SK-N-SH (cell line): ENCODE results near the gene CNEP1R1. TPM values are rescaled to one million over a fixed set of nuclear protein-coding genes. Genes with fewer than 3 reads are reported as not detected.

Experiments
- CTCF ChIA-PET: fragments of 300-600, 350-600 bp; formaldehyde crosslinking; extraction: SDS; loops from one replicate; lab custom pipeline; 2021; lab: Yijun Ruan, JAX
- POLR2A ChIA-PET: fragments of 350-600 bp; sonication (Branson Sonifier 250); formaldehyde crosslinking; extraction: SDS; loops from one replicate; lab custom pipeline; 2020; ENCODE audit warnings: antibody characterized with exemption, inconsistent platforms; lab: Yijun Ruan, JAX
- DNase-seq: peaks from one replicate; pipeline ENCODE4 v3.0.0; 2012
- H2AFZ ChIP-seq: fragments of 200-600 bp; sonication (generic); 2 replicates; pipeline ENCODE4 v1.8.1; 2016; ENCODE audit warnings: antibody characterized with exemption, mild to moderate bottlenecking, low read depth
- H3F3A ChIP-seq: fragments of 200-600 bp; sonication (generic); replicated peaks from 2 replicates; pipeline ENCODE3; 2016; ENCODE audit warnings: antibody characterized with exemption, mild to moderate bottlenecking; ENCODE audit not compliant: insufficient read depth
- H3K27ac ChIP-seq, 2 experiments: fragments of 200-500 bp in 1 of 2; fragments of 200-600 bp in 1 of 2; sonication (Bioruptor generic) in 1 of 2; sonication (generic), shearing (Covaris generic) in 1 of 2; 2 replicates each; pipeline versions ENCODE4 v1.5.1 to v1.6.1; 2014 to 2016; ENCODE audit warnings: low read depth in 2 of 2, inconsistent platforms in 1 of 2, low read length in 1 of 2, mild to moderate bottlenecking in 1 of 2, mixed read lengths in 1 of 2
- H3K27me3 ChIP-seq: fragments of 200-600 bp; sonication (generic), shearing (Covaris generic); 2 replicates; pipeline ENCODE4 v1.6.1; 2016; ENCODE audit warnings: mixed run types; ENCODE audit not compliant: insufficient read depth
- H3K36me3 ChIP-seq, 2 experiments: fragments of 200-500 bp in 1 of 2; fragments of 200-600 bp in 1 of 2; sonication (Bioruptor generic) in 1 of 2; sonication (generic) in 1 of 2; replicated peaks in 1 of 2; 2 replicates each; pipeline versions ENCODE3 to v1.5.1; 2014 to 2016; ENCODE audit warnings: low read length in 1 of 2, mild to moderate bottlenecking in 1 of 2; ENCODE audit not compliant: insufficient read depth in 2 of 2, control insufficient read depth in 1 of 2
- H3K4me1 ChIP-seq, 2 experiments: fragments of 200-500 bp in 1 of 2; fragments of 200-600 bp in 1 of 2; sonication (Bioruptor generic) in 1 of 2; sonication (generic), shearing (Covaris generic) in 1 of 2; 2 replicates each; pipeline versions ENCODE4 v1.5.1 to v1.6.1; 2014 to 2016; ENCODE audit warnings: low read depth in 1 of 2, low read length in 1 of 2, mixed run types in 1 of 2; ENCODE audit not compliant: insufficient read depth in 2 of 2, control insufficient read depth in 1 of 2
- H3K4me2 ChIP-seq: fragments of 200-600 bp; sonication (generic), shearing (Covaris generic); 2 replicates; pipeline ENCODE4 v1.6.1; 2017; ENCODE audit warnings: mixed run types
- H3K4me3 ChIP-seq, 2 experiments: fragments of 200-500 bp in 1 of 2; fragments of 200-600 bp in 1 of 2; sonication (Bioruptor generic) in 1 of 2; sonication (generic), shearing (Covaris generic) in 1 of 2; 2 replicates each; pipeline versions ENCODE4 v1.5.1 to v1.8.1; 2014 to 2016; ENCODE audit warnings: low read depth in 2 of 2, inconsistent platforms in 1 of 2, low read length in 1 of 2, mild to moderate bottlenecking in 1 of 2, mixed read lengths in 1 of 2, moderate library complexity in 1 of 2
- H3K79me2 ChIP-seq: fragments of 200-600 bp; sonication (generic); 2 replicates; pipeline ENCODE4 v1.8.1; 2017; ENCODE audit warnings: mild to moderate bottlenecking; ENCODE audit not compliant: insufficient read depth
- H3K9ac ChIP-seq: fragments of 200-600 bp; sonication (generic); 2 replicates; pipeline ENCODE4 v1.6.1; 2017; ENCODE audit warnings: mixed run types
- H3K9me2 ChIP-seq: fragments of 200-600 bp; sonication (generic); 2 replicates; pipeline ENCODE4 v1.6.1; 2017; ENCODE audit warnings: mixed run types
- H3K9me3 ChIP-seq: fragments of 200-600 bp; sonication (generic); 2 replicates; pipeline ENCODE4 v1.6.1; 2017; ENCODE audit warnings: mixed run types, mild to moderate bottlenecking, moderate library complexity
- H4K20me1 ChIP-seq: fragments of 200-600 bp; sonication (generic); 2 replicates; pipeline ENCODE4 v1.6.1; 2017; ENCODE audit warnings: mild to moderate bottlenecking, mixed run types; ENCODE audit not compliant: insufficient read depth
- CHD2 ChIP-seq: fragments of 150-350 bp; IDR thresholded peaks from 2 replicates; pipeline ENCODE4 v1.6.1; 2018; ENCODE audit warnings: low read length; ENCODE audit not compliant: partially characterized antibody
- EP300 ChIP-seq, 2 experiments: IDR thresholded peaks; 2 replicates each; pipeline versions ENCODE4 v1.4.0 to v1.6.1; 2012; ENCODE audit warnings: borderline replicate concordance in 1 of 2, low read depth in 1 of 2, low read length in 1 of 2
- GABPA ChIP-seq: IDR thresholded peaks from 2 replicates; pipeline ENCODE4 v1.4.0; 2012; ENCODE audit warnings: low read depth, mild to moderate bottlenecking
- GATA2 ChIP-seq: sonication (generic); formaldehyde crosslinking; IDR thresholded peaks from 2 replicates; pipeline ENCODE4 v1.5.0; 2020; ENCODE audit warnings: mild to moderate bottlenecking, missing genetic modification reagents
- JUND ChIP-seq: IDR thresholded peaks from 2 replicates; pipeline ENCODE4 v1.4.0; 2012
- MEF2A ChIP-seq: IDR thresholded peaks from 2 replicates; pipeline ENCODE4 v1.4.0; 2012; ENCODE audit warnings: low read depth, borderline replicate concordance
- RCOR1 ChIP-seq: fragments of 150-350 bp; IDR thresholded peaks from 2 replicates; pipeline ENCODE4 v1.6.1; 2017; ENCODE audit warnings: antibody characterized with exemption, low read length
- RFX5 ChIP-seq: IDR thresholded peaks from 2 replicates; pipeline ENCODE4 v1.6.1; 2012; ENCODE audit warnings: mild to moderate bottlenecking, improper control_type of control experiment, low read length
- RXRA ChIP-seq: IDR thresholded peaks from 2 replicates; pipeline ENCODE4 v1.4.0; 2012; ENCODE audit warnings: low read depth, mild to moderate bottlenecking, borderline replicate concordance
- SIN3A ChIP-seq: IDR thresholded peaks from 2 replicates; pipeline ENCODE4 v1.6.1; 2012; ENCODE audit warnings: low read depth, mild to moderate bottlenecking, low read length, moderate library complexity, borderline replicate concordance
- TCF12 ChIP-seq: IDR thresholded peaks from 2 replicates; pipeline ENCODE4 v1.4.0; 2012
- TEAD4 ChIP-seq: IDR thresholded peaks from 2 replicates; pipeline ENCODE4 v1.4.0; 2012; ENCODE audit warnings: mild to moderate bottlenecking, borderline replicate concordance; ENCODE audit not compliant: insufficient read depth
- WGBS: methylation state at CpG from one replicate; pipeline ENCODE4 v1.1.6; 2017; ENCODE audit warnings: low lambda C conversion rate; 5-methylcytosine and 5-hydroxymethylcytosine counted together
- polyA plus RNA-seq, 3 experiments: library from polyadenylated mRNA; depleted of rRNA; stranded (reverse); fragments of >200 nt; gene quantifications; 2 replicates each; pipeline ENCODE4 v1.2.3, GENCODE V29; 2012
- TF ChIP-seq, protein P1 (sequence below): fragments of 200-600 bp; sonication (generic); IDR thresholded peaks from 2 replicates; pipeline ENCODE4 v1.6.1; 2017; ENCODE audit warnings: antibody characterized with exemption, mild to moderate bottlenecking, moderate library complexity
- TF ChIP-seq, protein P2 (sequence below): IDR thresholded peaks from 2 replicates; pipeline ENCODE4 v1.6.1; 2012; ENCODE audit warnings: mild to moderate bottlenecking, low read depth, low read length, moderate library complexity
- TF ChIP-seq, protein P3 (sequence below): IDR thresholded peaks from 2 replicates; pipeline ENCODE4; 2012
- TF ChIP-seq, protein P4 (sequence below): IDR thresholded peaks from 2 replicates; pipeline ENCODE4 v1.4.0; 2012; ENCODE audit warnings: low read depth

Gene CNEP1R1
- polyA plus RNA-seq, 1 of the 3 experiments (the other 2 are of a cell fraction): 19.2 TPM

DNA sequence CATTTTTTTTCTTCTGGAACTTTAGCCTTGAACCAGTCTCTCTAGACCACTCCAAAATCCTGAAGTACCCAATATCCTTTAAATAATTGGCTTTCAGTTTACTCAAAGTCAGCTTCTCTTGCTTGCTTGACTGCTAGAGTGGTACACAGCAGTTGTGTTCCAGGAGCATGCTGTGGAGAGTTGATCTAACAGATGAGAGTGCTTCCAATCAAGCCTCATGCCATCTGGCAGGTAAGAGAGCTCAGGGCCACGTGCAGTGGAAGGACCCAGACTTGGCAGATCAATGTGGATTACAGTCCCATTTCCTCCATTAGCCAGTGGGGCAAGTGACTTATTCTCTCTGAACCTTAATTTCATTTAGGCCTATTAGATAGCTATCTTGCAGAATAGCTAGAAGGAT lies 15.7 kb downstream of the CNEP1R1 start:
- H3K79me2 ChIP-seq: no peaks in the 10 kb centered on the region
- no peaks in the 10 kb centered on the region for H3K27me3 ChIP-seq
- H3K27ac ChIP-seq: no peak overlapping the region
- H4K20me1 ChIP-seq: no peaks in the 10 kb centered on the region
- H3K4me3 ChIP-seq: no peak overlapping the region
- no peak overlapping the region for H2AFZ ChIP-seq
- peaks cover 23% of the 10 kb centered on the region for H3F3A ChIP-seq
- DNase-seq: no peak
- POLR2A ChIA-PET: interaction anchor here (1.0 kb wide), 1 partner anchor 16 kb away, joined by 3 read pairs; the partner anchor contains the start of gene CNEP1R1
- H3K4me2 ChIP-seq: no peak overlapping the region
- peaks cover 2 to 14% of the 10 kb centered on the region in 2 experiments; a peak in 2 of 4 replicates for H3K4me1 ChIP-seq
- CTCF ChIA-PET: interaction anchor here (1.3 to 4.1 kb wide), 2 partner anchors 15 to 170 kb away, joined by 3 to 22 read pairs; partner anchors contain the start of gene CNEP1R1
- no peaks in the 10 kb centered on the region for H3K9me2 ChIP-seq
- TF ChIP-seq MEF2A: no peak
- TF ChIP-seq RXRA: no peak
- TF ChIP-seq, protein P1, sequence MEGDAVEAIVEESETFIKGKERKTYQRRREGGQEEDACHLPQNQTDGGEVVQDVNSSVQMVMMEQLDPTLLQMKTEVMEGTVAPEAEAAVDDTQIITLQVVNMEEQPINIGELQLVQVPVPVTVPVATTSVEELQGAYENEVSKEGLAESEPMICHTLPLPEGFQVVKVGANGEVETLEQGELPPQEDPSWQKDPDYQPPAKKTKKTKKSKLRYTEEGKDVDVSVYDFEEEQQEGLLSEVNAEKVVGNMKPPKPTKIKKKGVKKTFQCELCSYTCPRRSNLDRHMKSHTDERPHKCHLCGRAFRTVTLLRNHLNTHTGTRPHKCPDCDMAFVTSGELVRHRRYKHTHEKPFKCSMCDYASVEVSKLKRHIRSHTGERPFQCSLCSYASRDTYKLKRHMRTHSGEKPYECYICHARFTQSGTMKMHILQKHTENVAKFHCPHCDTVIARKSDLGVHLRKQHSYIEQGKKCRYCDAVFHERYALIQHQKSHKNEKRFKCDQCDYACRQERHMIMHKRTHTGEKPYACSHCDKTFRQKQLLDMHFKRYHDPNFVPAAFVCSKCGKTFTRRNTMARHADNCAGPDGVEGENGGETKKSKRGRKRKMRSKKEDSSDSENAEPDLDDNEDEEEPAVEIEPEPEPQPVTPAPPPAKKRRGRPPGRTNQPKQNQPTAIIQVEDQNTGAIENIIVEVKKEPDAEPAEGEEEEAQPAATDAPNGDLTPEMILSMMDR: no peak
- no peak for TF ChIP-seq TEAD4
- no peak for TF ChIP-seq CHD2
- no peak for TF ChIP-seq JUND
- TF ChIP-seq TCF12: no peak
- TF ChIP-seq GATA2 (CRISPR knock-in tag): no peak
- TF ChIP-seq, protein P2, sequence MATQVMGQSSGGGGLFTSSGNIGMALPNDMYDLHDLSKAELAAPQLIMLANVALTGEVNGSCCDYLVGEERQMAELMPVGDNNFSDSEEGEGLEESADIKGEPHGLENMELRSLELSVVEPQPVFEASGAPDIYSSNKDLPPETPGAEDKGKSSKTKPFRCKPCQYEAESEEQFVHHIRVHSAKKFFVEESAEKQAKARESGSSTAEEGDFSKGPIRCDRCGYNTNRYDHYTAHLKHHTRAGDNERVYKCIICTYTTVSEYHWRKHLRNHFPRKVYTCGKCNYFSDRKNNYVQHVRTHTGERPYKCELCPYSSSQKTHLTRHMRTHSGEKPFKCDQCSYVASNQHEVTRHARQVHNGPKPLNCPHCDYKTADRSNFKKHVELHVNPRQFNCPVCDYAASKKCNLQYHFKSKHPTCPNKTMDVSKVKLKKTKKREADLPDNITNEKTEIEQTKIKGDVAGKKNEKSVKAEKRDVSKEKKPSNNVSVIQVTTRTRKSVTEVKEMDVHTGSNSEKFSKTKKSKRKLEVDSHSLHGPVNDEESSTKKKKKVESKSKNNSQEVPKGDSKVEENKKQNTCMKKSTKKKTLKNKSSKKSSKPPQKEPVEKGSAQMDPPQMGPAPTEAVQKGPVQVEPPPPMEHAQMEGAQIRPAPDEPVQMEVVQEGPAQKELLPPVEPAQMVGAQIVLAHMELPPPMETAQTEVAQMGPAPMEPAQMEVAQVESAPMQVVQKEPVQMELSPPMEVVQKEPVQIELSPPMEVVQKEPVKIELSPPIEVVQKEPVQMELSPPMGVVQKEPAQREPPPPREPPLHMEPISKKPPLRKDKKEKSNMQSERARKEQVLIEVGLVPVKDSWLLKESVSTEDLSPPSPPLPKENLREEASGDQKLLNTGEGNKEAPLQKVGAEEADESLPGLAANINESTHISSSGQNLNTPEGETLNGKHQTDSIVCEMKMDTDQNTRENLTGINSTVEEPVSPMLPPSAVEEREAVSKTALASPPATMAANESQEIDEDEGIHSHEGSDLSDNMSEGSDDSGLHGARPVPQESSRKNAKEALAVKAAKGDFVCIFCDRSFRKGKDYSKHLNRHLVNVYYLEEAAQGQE: no peak
- TF ChIP-seq, protein P3, sequence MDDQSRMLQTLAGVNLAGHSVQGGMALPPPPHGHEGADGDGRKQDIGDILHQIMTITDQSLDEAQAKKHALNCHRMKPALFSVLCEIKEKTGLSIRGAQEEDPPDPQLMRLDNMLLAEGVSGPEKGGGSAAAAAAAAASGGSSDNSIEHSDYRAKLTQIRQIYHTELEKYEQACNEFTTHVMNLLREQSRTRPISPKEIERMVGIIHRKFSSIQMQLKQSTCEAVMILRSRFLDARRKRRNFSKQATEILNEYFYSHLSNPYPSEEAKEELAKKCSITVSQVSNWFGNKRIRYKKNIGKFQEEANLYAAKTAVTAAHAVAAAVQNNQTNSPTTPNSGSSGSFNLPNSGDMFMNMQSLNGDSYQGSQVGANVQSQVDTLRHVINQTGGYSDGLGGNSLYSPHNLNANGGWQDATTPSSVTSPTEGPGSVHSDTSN: no peak
- TF ChIP-seq EP300 (IDR thresholded peaks at IDR 0.05; ENCODE audit: borderline replicate concordance in 1 of 2, low read depth in 1 of 2, low read length in 1 of 2): no peak
- no peak for TF ChIP-seq SIN3A
- TF ChIP-seq, protein P4, sequence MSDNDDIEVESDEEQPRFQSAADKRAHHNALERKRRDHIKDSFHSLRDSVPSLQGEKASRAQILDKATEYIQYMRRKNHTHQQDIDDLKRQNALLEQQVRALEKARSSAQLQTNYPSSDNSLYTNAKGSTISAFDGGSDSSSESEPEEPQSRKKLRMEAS: no peak
- TF ChIP-seq RCOR1: no peak
- TF ChIP-seq GABPA: no peak
- no peak for TF ChIP-seq RFX5
- TF ChIP-seq, all 33 proteins: peak for 0
- Histone ChIP-seq H3K36me3 (peaks cover 17 to 20% of the 10 kb centered on the region in 2 experiments), H3K9ac (no peak overlapping the region), H3K9me3 (no peaks in the 10 kb centered on the region)
- WGBS: 27% methylated on average over 1 of the region's 1 CpG
